WTC11 (cell line): ENCODE measurements around the gene B4GAT1. TPM values are rescaled to one million over a fixed set of nuclear protein-coding genes. Genes with fewer than 3 reads are reported as not detected.

Experiments
- ATAC-seq: fragments of 200-7000 bp; cut with Tn5 transposase; 2 replicates; pipeline ENCODE4 v1.10.0; 2021; ENCODE audit warnings: mild to moderate bottlenecking, moderate library complexity
- CTCF ChIA-PET: fragments of 300-600 bp; sonication (Branson Sonifier 250); formaldehyde crosslinking; loops from one replicate; lab custom pipeline; 2021; ENCODE audit warnings: antibody characterized with exemption; lab: Charles Lee
- POLR2A ChIA-PET: fragments of 350-600 bp; sonication (Branson Sonifier 250); formaldehyde crosslinking; loops from one replicate; lab custom pipeline; 2021; ENCODE audit warnings: antibody characterized with exemption; lab: Charles Lee
- DNase-seq: peaks from one replicate; pipeline ENCODE4 v3.0.0; 2021; ENCODE audit warnings: low spot score
- H3K27ac Mint-ChIP-seq: 2 replicates; pipeline ENCODE4 v1.8.0; 2021; ENCODE audit warnings: mixed read lengths
- H3K27me3 Mint-ChIP-seq: 2 replicates; pipeline ENCODE4 v1.8.0; 2021; ENCODE audit warnings: low read depth, mild to moderate bottlenecking, moderate library complexity, mixed read lengths
- H3K36me3 Mint-ChIP-seq: 2 replicates; pipeline ENCODE4 v1.8.0; 2021; ENCODE audit warnings: mixed read lengths
- H3K4me1 Mint-ChIP-seq: 2 replicates; pipeline ENCODE4 v1.8.0; 2022; ENCODE audit warnings: mixed read lengths
- H3K4me3 Mint-ChIP-seq: 2 replicates; pipeline ENCODE4 v1.8.0; 2021; ENCODE audit warnings: mild to moderate bottlenecking, moderate library complexity, mixed read lengths
- H3K9me3 Mint-ChIP-seq: 2 replicates; pipeline ENCODE4 v1.8.0; 2021; ENCODE audit warnings: mixed read lengths
- CREM ChIP-seq: sonication (generic); formaldehyde crosslinking; IDR thresholded peaks from 2 replicates; pipeline ENCODE4 v1.8.1; 2022; ENCODE audit warnings: mild to moderate bottlenecking, missing genetic modification reagents, moderate library complexity
- EMX1 ChIP-seq: fragments of 250-450 bp; sonication (Bioruptor Pico); IDR thresholded peaks from 2 replicates; pipeline ENCODE4 v1.8.0; 2021; ENCODE audit warnings: mild to moderate bottlenecking
- FOXK1 ChIP-seq: sonication (generic); formaldehyde crosslinking; IDR thresholded peaks from 2 replicates; pipeline ENCODE4 v1.8.0; 2022; ENCODE audit warnings: mild to moderate bottlenecking, moderate library complexity, missing genetic modification reagents
- GABPB1 ChIP-seq: sonication (generic); formaldehyde crosslinking; IDR thresholded peaks from 2 replicates; pipeline ENCODE4 v1.8.1; 2023; ENCODE audit warnings: mild to moderate bottlenecking, missing genetic modification reagents
- GTF2I ChIP-seq: fragments of 250-450 bp; sonication (Bioruptor Pico); conservative IDR thresholded peaks from 2 replicates; pipeline ENCODE4 v1.4.0; 2021; ENCODE audit warnings: mild to moderate bottlenecking
- OVOL2 ChIP-seq: fragments of 250-450 bp; sonication (Bioruptor Pico); IDR thresholded peaks from 2 replicates; pipeline ENCODE4 v1.9.0; 2021; ENCODE audit warnings: mild to moderate bottlenecking, borderline replicate concordance
- PRRX2 ChIP-seq: fragments of 250-450 bp; sonication (Bioruptor Pico); IDR thresholded peaks from 2 replicates; pipeline ENCODE4 v1.8.0; 2021; ENCODE audit warnings: mild to moderate bottlenecking
- SP1 ChIP-seq: sonication (generic); formaldehyde crosslinking; conservative IDR thresholded peaks from 2 replicates; pipeline ENCODE4 v1.8.1; 2022; ENCODE audit warnings: missing genetic modification reagents
- ZNF317 ChIP-seq: sonication (generic); formaldehyde crosslinking; IDR thresholded peaks from 2 replicates; pipeline ENCODE4 v1.8.1; 2023; ENCODE audit warnings: low read depth, mild to moderate bottlenecking, moderate library complexity, missing genetic modification reagents, borderline replicate concordance
- total RNA-seq: library from RNA; stranded (reverse); gene quantifications from 3 replicates; pipeline ENCODE4 v1.2.3, GENCODE V29; 2021
- TF ChIP-seq, protein P1 (sequence below): sonication (generic); formaldehyde crosslinking; IDR thresholded peaks from 2 replicates; pipeline ENCODE4 v1.8.1; 2023; ENCODE audit warnings: mild to moderate bottlenecking, moderate library complexity, missing genetic modification reagents
- TF ChIP-seq, protein P2 (sequence below): sonication (generic); formaldehyde crosslinking; IDR thresholded peaks from 2 replicates; pipeline ENCODE4 v1.8.1; 2023; ENCODE audit warnings: mild to moderate bottlenecking, missing genetic modification reagents, moderate library complexity
- TF ChIP-seq, protein P3 (sequence below): sonication (generic); formaldehyde crosslinking; IDR thresholded peaks from 2 replicates; pipeline ENCODE4 v1.8.1; 2022; ENCODE audit warnings: mild to moderate bottlenecking, moderate library complexity, missing genetic modification reagents
- TF ChIP-seq, protein P4 (sequence below): sonication (generic); formaldehyde crosslinking; IDR thresholded peaks from 2 replicates; pipeline ENCODE4 v1.8.0; 2022; ENCODE audit warnings: missing genetic modification reagents
- TF ChIP-seq, protein P5 (sequence below): sonication (generic); formaldehyde crosslinking; IDR thresholded peaks from 2 replicates; pipeline ENCODE4 v1.8.0; 2022; ENCODE audit warnings: mild to moderate bottlenecking, missing genetic modification reagents
- TF ChIP-seq, protein P6 (sequence below): sonication (generic); formaldehyde crosslinking; IDR thresholded peaks from 2 replicates; pipeline ENCODE4 v1.8.0; 2023; ENCODE audit warnings: missing genetic modification reagents

B4GAT1 gene
- total RNA-seq, 1 experiment from 2014 or later, result 34.1 TPM

DNA sequence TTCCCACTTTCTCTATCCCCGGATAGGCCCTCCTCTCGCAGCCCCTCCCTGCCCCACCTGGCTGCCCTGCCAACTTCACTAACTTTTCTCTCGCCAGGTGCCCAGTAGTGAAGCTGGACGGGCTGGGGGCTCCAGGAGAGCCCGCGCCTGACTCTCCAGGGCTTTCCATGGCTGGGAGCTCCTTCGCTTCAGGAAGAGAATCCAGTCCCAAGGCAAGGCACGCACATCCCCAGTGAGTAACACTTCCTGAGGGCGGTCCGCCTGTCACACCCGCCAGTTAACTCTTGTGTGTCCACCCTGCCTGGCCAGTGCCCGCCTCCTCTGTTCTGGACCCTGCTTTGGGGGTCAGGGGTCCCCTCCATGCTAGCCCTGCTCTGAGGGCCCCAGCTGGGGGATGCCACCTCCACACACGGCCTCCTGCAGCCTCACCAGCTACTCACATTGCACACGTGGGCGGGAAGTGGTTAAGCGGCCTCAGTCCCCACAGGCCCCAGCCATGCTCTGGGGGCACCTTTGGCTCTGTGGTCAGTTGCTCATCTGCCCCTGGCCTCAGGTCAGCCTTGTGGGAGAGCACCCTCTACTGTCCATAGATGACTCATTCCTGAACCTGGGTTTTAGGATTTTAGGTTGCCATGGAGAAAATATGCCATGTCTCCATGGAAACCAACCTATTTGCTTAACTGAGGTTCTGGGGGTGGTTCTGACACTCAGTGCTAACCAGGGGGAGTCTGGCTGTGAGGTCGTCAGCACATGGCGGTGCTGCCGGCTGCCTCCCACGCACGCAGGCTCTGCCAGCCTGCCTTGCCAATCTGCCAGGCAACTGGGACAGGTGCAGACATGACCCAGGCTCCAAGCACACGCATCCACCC, 11.0 kb downstream of the B4GAT1 start, which contains the start of gene RIN1:
Gene RIN1, minus strand, starts transcription at position 201 of the 869 bp plus-strand sequence. Its CDS starts 32 bp downstream, at position 169.
- DNase-seq (peak; percentile 57), ATAC-seq (peak; percentile 70)
- H3K36me3 Mint-ChIP-seq, result peaks cover 3% of the 10 kb centered on the region
- peaks cover 16% of the 10 kb centered on the region for H3K4me1 Mint-ChIP-seq
- H3K4me3 Mint-ChIP-seq, result peak within 1 kb of the TSS; percentile 82
- ChIA-PET POLR2A (interaction anchor here (0.5 to 2.5 kb wide), 5 partner anchors 8 to 47 kb away, joined by 3 to 20 read pairs (median 4); partner anchors contain the start of genes BRMS1 and YIF1A), CTCF (interaction anchor here (0.5 to 8.7 kb wide), 22 partner anchors 8 to 291 kb away, joined by 3 to 319 read pairs (median 5); partner anchors contain the start of genes BRMS1, CD248, RAB1B and YIF1A)
- 0 out of 2 replicates have a peak within 1 kb of the TSS, but pooled peaks have one; percentile 78 for H3K27ac Mint-ChIP-seq
- TF ChIP-seq OVOL2 (CRISPR knock-in tag), result no peak
- TF ChIP-seq, protein P1, sequence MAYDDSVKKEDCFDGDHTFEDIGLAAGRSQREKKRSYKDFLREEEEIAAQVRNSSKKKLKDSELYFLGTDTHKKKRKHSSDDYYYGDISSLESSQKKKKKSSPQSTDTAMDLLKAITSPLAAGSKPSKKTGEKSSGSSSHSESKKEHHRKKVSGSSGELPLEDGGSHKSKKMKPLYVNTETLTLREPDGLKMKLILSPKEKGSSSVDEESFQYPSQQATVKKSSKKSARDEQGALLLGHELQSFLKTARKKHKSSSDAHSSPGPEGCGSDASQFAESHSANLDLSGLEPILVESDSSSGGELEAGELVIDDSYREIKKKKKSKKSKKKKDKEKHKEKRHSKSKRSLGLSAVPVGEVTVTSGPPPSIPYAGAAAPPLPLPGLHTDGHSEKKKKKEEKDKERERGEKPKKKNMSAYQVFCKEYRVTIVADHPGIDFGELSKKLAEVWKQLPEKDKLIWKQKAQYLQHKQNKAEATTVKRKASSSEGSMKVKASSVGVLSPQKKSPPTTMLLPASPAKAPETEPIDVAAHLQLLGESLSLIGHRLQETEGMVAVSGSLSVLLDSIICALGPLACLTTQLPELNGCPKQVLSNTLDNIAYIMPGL (CRISPR knock-in tag), result peak; percentile 17; the same call in 1 of the 2 replicates
- TF ChIP-seq GABPB1 (CRISPR knock-in tag), result peak; percentile 79
- 0 out of 2 replicates have a peak, but pooled peaks have one; percentile 39 for TF ChIP-seq CREM (CRISPR knock-in tag)
- TF ChIP-seq EMX1 (CRISPR knock-in tag), result 0 out of 2 replicates have a peak, but pooled peaks have one; percentile 54
- 0 out of 2 replicates have a peak, but pooled peaks have one; percentile 46 for TF ChIP-seq SP1 (CRISPR knock-in tag)
- TF ChIP-seq, protein P2, sequence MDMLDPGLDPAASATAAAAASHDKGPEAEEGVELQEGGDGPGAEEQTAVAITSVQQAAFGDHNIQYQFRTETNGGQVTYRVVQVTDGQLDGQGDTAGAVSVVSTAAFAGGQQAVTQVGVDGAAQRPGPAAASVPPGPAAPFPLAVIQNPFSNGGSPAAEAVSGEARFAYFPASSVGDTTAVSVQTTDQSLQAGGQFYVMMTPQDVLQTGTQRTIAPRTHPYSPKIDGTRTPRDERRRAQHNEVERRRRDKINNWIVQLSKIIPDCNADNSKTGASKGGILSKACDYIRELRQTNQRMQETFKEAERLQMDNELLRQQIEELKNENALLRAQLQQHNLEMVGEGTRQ (CRISPR knock-in tag), result 0 out of 2 replicates have a peak, but pooled peaks have one; percentile 24
- peak; percentile 47; the same call in 1 of the 2 replicates for TF ChIP-seq ZNF317 (CRISPR knock-in tag)
- TF ChIP-seq, protein P3, sequence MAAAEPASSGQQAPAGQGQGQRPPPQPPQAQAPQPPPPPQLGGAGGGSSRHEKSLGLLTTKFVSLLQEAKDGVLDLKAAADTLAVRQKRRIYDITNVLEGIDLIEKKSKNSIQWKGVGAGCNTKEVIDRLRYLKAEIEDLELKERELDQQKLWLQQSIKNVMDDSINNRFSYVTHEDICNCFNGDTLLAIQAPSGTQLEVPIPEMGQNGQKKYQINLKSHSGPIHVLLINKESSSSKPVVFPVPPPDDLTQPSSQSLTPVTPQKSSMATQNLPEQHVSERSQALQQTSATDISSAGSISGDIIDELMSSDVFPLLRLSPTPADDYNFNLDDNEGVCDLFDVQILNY (CRISPR knock-in tag), result no peak
- TF ChIP-seq GTF2I (CRISPR knock-in tag), result no peak
- 0 out of 2 replicates have a peak, but pooled peaks have one; percentile 27 for TF ChIP-seq PRRX2 (CRISPR knock-in tag)
- TF ChIP-seq FOXK1 (CRISPR knock-in tag), result 0 out of 2 replicates have a peak, but pooled peaks have one; percentile 10
- H3K27me3 Mint-ChIP-seq, result no peaks in the 10 kb centered on the region
- H3K9me3 Mint-ChIP-seq, result no peaks in the 10 kb centered on the region

DNA sequence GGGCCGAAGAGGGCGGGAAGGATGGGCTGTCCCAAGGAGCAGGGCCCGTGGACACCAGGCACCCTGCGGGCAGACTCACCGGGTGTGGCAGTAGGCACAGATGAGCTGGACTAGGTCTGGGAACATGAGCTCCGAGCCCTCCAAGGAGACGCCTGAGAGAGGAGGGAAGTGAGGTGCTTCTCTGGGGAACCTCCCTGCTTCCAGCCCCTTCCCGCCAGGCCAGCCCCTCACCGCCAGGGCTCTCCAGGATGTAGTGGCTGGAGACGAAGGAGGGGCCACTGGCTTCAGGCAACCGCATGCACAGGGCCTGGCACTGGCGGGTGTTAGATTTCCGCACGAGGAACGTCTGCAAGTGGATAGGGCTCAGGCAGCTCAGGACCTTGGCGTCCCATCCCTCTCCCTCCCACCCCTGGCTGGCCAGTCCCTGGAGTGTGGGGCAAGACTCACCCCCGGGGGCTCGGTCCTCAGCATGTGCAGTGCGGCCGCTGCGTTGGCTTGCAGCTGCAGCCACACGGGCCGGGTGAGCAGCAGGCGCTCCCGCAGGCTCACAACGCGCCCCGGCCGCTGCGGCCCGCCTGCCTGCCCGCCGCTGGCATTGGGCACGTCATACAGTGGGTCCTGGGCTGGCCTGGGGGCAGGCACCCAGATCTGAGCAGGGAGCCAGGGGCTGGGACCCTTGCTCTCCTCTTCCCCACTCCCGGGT, 11.7 kb downstream of the B4GAT1 start:
- no peaks in the 10 kb centered on the region for H3K27me3 Mint-ChIP-seq
- no peak overlapping the region for H3K27ac Mint-ChIP-seq
- peaks cover 16% of the 10 kb centered on the region for H3K4me1 Mint-ChIP-seq
- H3K36me3 Mint-ChIP-seq, result no peaks in the 10 kb centered on the region
- H3K4me3 Mint-ChIP-seq, result peak overlapping the region; percentile 82
- H3K9me3 Mint-ChIP-seq, result no peaks in the 10 kb centered on the region
- TF ChIP-seq OVOL2 (CRISPR knock-in tag), result no peak
- TF ChIP-seq, protein P3 (CRISPR knock-in tag), result peak; percentile 49; the same call in 1 of the 2 replicates
- TF ChIP-seq, protein P4, sequence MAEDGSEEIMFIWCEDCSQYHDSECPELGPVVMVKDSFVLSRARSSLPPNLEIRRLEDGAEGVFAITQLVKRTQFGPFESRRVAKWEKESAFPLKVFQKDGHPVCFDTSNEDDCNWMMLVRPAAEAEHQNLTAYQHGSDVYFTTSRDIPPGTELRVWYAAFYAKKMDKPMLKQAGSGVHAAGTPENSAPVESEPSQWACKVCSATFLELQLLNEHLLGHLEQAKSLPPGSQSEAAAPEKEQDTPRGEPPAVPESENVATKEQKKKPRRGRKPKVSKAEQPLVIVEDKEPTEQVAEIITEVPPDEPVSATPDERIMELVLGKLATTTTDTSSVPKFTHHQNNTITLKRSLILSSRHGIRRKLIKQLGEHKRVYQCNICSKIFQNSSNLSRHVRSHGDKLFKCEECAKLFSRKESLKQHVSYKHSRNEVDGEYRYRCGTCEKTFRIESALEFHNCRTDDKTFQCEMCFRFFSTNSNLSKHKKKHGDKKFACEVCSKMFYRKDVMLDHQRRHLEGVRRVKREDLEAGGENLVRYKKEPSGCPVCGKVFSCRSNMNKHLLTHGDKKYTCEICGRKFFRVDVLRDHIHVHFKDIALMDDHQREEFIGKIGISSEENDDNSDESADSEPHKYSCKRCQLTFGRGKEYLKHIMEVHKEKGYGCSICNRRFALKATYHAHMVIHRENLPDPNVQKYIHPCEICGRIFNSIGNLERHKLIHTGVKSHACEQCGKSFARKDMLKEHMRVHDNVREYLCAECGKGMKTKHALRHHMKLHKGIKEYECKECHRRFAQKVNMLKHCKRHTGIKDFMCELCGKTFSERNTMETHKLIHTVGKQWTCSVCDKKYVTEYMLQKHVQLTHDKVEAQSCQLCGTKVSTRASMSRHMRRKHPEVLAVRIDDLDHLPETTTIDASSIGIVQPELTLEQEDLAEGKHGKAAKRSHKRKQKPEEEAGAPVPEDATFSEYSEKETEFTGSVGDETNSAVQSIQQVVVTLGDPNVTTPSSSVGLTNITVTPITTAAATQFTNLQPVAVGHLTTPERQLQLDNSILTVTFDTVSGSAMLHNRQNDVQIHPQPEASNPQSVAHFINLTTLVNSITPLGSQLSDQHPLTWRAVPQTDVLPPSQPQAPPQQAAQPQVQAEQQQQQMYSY (CRISPR knock-in tag), result 0 out of 2 replicates have a peak, but pooled peaks have one; percentile 33
- TF ChIP-seq, protein P5, sequence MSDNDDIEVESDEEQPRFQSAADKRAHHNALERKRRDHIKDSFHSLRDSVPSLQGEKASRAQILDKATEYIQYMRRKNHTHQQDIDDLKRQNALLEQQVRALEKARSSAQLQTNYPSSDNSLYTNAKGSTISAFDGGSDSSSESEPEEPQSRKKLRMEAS, result 0 out of 2 replicates have a peak, but pooled peaks have one; percentile 22
- TF ChIP-seq, protein P6, sequence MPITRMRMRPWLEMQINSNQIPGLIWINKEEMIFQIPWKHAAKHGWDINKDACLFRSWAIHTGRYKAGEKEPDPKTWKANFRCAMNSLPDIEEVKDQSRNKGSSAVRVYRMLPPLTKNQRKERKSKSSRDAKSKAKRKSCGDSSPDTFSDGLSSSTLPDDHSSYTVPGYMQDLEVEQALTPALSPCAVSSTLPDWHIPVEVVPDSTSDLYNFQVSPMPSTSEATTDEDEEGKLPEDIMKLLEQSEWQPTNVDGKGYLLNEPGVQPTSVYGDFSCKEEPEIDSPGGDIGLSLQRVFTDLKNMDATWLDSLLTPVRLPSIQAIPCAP (CRISPR knock-in tag), result 0 out of 2 replicates have a peak, but pooled peaks have one; percentile 29
- TF ChIP-seq, all 79 proteins: peak for 4
- no peak for DNase-seq
- peak; percentile 38 for ATAC-seq
- POLR2A ChIA-PET, result interaction anchor here (0.5 to 2.5 kb wide), 6 partner anchors 9 to 46 kb away, joined by 3 to 20 read pairs (median 4); partner anchors contain the start of genes BRMS1 and YIF1A
- CTCF ChIA-PET, result interaction anchor here (0.5 to 8.7 kb wide), 22 partner anchors 9 to 291 kb away, joined by 3 to 319 read pairs (median 5); partner anchors contain the start of genes BRMS1, CD248, RAB1B and YIF1A
